A549 treated with Mapracorat at 1 μM for 4 hours (cell line): Measurements from ENCODE around the gene MDC1. TPM values are rescaled to one million over a fixed set of nuclear protein-coding genes. Genes with fewer than 3 reads are reported as not detected.

Source experiments
- total RNA-seq: library from RNA; stranded (reverse); fragments of 200-300 nt; extraction: Qiagen RNA extraction; gene quantifications from 5 replicates; pipeline ENCODE4 v1.2.3, GENCODE V29; 2022

Gene MDC1
- total RNA-seq: 14.9 to 21.3 TPM (median 16.4 TPM) in 5 replicates

DNA sequence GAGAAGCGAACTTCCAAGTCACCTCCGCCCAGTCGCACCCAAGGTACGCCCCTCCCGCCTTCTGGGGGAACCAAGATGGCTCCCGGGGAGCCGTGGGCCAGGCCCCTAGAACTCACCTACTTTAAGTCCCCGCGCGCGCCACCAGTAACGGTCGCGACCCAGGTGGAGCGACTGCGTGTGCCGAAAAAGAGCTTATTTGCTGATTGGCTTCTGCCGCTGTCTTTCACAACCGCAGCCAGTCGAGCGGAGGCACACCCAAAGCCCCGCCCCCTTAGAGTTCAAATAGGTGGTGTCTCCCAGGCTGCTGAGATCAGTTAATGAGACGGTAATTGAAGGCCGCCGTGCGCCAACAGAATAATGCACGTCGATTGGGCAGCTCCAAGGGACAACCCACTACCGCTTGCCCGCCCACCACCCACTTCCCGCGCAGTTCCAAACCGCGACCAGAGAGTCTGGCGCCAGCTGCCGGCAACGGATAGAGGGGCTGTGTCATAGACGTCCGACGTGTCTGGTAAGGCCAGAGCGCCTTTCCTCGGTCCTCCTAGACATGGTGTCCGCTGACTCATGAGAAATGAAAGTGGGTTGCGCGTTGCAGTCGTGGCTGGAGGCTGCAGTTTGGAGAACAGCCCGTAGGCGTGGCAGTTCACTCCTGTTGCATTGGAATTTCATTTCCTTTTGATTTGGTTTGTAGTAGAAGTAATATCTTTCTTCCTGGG is at the start of gene MDC1:
TSS of gene MDC1 (minus strand) at position 153 of the 716 bp plus-strand sequence. CDS start 2,106 bp downstream, outside the sequence.

GRCh38 chr6:30744054-30744805 is 27.1 kb upstream of the MDC1 start, which contains the start of gene IER3:
Gene IER3 (minus strand): TSS chr6:30744547. CDS start chr6:30744518, 29 bp downstream.

DNA sequence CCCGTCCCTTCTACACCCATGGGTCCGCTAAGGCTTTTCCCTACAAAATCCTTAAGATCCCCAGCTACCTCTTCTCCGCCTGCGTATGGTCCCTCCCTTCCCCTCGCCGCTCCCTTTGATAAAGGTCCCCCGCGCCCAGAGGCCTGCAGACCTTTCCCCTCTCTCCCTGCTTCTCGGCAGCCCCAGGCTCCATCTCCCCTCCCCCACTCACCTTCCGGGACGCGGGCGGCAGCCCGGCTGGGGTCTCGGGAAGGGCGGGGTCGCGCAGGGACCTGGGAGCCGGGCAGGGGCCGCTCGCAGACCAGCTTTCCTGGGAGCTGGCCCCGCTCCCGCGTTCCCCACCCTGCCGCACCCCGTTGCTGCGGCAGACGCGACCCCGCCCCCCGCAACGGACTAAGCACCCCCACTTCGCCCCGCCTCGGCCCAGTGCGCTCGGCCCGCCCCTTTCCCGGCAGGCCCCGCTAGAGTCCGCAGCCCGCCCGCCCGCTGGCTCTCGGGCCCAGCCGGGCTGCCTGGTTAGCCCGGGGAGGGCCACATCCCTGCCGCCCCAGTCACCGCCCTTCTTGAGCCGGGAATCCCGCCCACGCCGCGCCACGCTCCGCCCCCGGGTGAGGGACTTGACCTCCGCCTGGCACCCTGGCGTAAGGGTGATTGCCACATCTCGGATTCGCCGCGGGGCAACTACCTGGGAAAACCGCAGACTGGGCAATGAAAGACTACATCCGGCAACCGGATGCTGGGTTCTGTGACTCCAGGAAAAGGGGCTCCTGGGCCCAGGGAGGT is 25.4 kb upstream of the MDC1 start, which contains the start of gene FLOT1:
TSS of gene FLOT1 (minus strand) at position 372 of the 783 bp plus-strand sequence. CDS start 498 bp downstream, outside the sequence.

GRCh38 chr6:30719791-30720737 is 3.0 kb upstream of the MDC1 start, which contains the start of gene TUBB:
Gene TUBB (plus strand): TSS chr6:30720352. CDS start chr6:30720507, 155 bp downstream.

DNA sequence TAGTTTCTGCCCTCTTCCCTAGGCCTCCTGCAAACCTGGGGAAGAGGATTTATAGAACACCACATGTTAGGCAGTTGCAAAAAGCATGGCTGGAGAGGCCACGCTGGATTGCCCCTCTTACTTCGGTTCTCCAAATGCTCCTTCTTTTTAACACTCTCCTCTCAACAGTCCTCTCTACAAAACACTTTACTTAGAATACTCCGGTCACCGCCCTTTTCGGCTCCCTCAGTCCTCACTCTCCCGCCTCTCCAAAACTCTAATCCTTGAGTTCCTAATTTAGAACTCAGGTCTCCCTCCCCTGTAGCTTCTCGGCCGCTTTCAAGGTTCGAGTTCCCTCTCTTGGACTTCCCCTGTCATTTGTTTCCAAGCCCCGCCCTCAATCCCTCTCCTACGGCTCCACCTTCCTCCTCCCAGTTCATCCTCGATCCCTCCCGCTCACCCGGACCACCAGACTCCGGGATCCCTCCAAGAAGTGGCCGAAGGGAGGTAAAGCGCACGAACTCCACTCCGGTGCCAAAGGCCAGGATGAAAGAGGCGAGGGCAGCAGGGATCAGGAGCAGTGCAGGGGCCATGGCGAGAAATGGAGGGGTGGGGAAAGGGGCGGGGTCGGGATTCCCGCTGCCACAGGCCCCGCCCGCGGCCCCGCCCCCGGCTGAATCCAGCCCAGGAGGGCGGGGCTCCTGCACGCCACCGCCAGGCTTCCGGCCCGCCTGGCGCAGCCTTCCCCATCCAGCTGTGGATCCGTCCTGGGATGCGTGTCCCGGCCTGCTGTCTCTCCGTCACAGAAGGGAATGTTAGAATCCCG is 26.5 kb downstream of the MDC1 start, which contains the start of gene NRM:
TSS of gene NRM (minus strand) at position 582 of the 805 bp plus-strand sequence. CDS start at position 572, 10 bp downstream.

DNA sequence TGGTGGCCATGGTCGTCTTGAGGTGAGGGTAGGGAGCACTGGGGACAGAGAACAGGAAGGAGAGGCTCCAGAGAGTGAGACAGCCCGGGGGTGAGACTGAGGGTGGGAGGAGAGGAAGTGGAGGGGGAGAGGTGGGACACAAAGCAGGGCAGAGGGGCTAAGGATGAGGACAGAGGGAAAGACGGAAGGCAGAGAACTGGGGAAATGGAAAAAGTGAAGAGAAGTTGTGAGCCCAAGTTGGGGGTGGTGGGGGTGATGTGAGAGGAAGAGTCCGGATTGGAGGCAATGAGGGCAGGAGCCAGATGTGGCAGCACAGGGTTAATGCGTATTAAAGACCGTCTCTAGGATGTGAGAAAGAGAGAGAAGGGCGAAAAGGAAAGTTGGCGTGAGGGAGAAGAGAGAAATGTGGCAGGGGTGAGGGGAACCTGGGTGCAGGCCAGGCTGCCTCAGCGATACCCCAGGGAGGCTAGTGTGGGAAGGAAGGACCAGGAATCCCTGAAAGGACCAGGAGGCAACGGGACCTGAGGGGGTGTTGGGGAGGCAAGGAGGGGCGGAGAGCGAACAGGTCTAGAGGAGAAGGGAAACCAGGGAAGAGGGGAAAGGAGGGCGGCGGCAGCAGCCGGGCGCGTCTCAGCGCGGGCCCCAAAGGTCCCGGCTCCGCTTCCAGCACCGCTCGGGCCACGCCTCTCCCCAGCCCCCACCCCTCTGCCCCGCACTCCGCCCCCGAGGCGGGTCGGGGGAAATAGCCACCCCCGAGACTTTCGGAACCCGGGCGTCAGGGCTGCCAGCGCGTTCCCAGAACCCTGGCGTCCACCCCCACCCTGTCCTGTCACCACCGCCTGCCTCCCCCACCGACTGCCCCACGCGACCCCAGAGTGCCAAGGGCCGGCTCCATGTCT is 30.8 kb downstream of the MDC1 start, which contains the start of gene PPP1R18:
TSS of gene PPP1R18 (minus strand) at position 637 of the 899 bp plus-strand sequence. CDS start at position 10, 627 bp downstream.

GRCh38 chr6:30672445-30673253 is 44.4 kb downstream of the MDC1 start, which contains the start of gene DHX16:
Gene DHX16 (minus strand): TSS chr6:30673006. CDS start chr6:30672841, 165 bp downstream.

Other genes with a start within 250 kb of the MDC1 start
- gene HLA-E, start 227.8 kb downstream of the MDC1 start, total RNA-seq: 56.4 to 67.3 TPM (median 59.7 TPM) in 5 replicates
- gene GNL1, start 160.8 kb downstream of the MDC1 start, total RNA-seq: 28.7 to 34.3 TPM (median 33.2 TPM) in 5 replicates
- gene PRR3, start 160.0 kb downstream of the MDC1 start, total RNA-seq: 14.9 to 17.6 TPM (median 16.6 TPM) in 5 replicates
- gene ABCF1, start 145.8 kb downstream of the MDC1 start, total RNA-seq: 46.8 to 55.1 TPM (median 50.0 TPM) in 5 replicates
- gene PPP1R10, start 100.0 kb downstream of the MDC1 start, total RNA-seq: 28.1 to 45.4 TPM (median 29.3 TPM) in 5 replicates
- gene MRPS18B, start 99.4 kb downstream of the MDC1 start, total RNA-seq: 68.8 to 112 TPM (median 72.9 TPM) in 5 replicates
- gene ATAT1, start 90.4 kb downstream of the MDC1 start, total RNA-seq: 4.4 to 6.3 TPM (median 6.0 TPM) in 5 replicates
- gene C6orf136, start 70.1 kb downstream of the MDC1 start, total RNA-seq: 10.1 to 14.3 TPM (median 12.1 TPM) in 5 replicates
- gene DHX16, start 44.3 kb downstream of the MDC1 start, total RNA-seq: 25.2 to 30.4 TPM (median 27.0 TPM) in 5 replicates
- gene PPP1R18, start 30.6 kb downstream of the MDC1 start, total RNA-seq: 41.4 to 47.5 TPM (median 44.5 TPM) in 5 replicates
- gene NRM, start 26.3 kb downstream of the MDC1 start, total RNA-seq: 23.1 to 27.4 TPM (median 25.9 TPM) in 5 replicates
- 822 to 948 TPM (median 905 TPM) in 5 replicates for gene TUBB, start 3.1 kb upstream of the MDC1 start, total RNA-seq
- 84.0 to 102 TPM (median 90.7 TPM) in 5 replicates for gene FLOT1, start 25.4 kb upstream of the MDC1 start, total RNA-seq
- 48.0 to 79.6 TPM (median 72.7 TPM) in 5 replicates for gene IER3, start 27.3 kb upstream of the MDC1 start, total RNA-seq
- 51.1 to 64.4 TPM (median 58.1 TPM) in 5 replicates for gene DDR1, start 167.2 kb upstream of the MDC1 start, total RNA-seq
- 18.1 to 21.8 TPM (median 20.4 TPM) in 5 replicates for gene GTF2H4, start 190.9 kb upstream of the MDC1 start, total RNA-seq
- 11.3 to 16.0 TPM (median 14.6 TPM) in 5 replicates for gene VARS2, start 197.0 kb upstream of the MDC1 start, total RNA-seq
- gene SFTA2, start 214.9 kb upstream of the MDC1 start, total RNA-seq: 0.27 TPM in 1 of 5 replicates, not detected in the others
- gene MUCL3, start 223.7 kb upstream of the MDC1 start, total RNA-seq: 0.08 to 0.20 TPM (median 0.12 TPM) in 5 replicates